Left ventricle myocardium inferior (tissue), 1 donor: ENCODE results near the gene YES1. TPM values are rescaled to one million over a fixed set of nuclear protein-coding genes. Genes with fewer than 3 reads are reported as not detected.
A peak's percentile ranks its signal among the peaks of the same experiment; 100 is the strongest.

ENCODE experiments used
- DNase-seq: peaks from one replicate; pipeline ENCODE4 v3.0.0-alpha.2; 2020
- H3K27ac ChIP-seq: fragments of 200-600 bp; replicated peaks from 2 replicates; pipeline ENCODE4 v1.8.0; 2021
- H3K27me3 ChIP-seq: fragments of 200-600 bp; 2 replicates; pipeline ENCODE4 v1.8.0; 2021; ENCODE audit warnings: low read depth
- H3K36me3 ChIP-seq: fragments of 200-600 bp; 2 replicates; pipeline ENCODE4 v1.8.0; 2021
- H3K4me1 ChIP-seq: fragments of 200-600 bp; 2 replicates; pipeline ENCODE4 v1.8.0; 2021
- H3K4me3 ChIP-seq: fragments of 200-600 bp; 2 replicates; pipeline ENCODE4 v1.8.0; 2021; ENCODE audit warnings: mild to moderate bottlenecking, moderate library complexity
- H3K9me3 ChIP-seq: fragments of 200-600 bp; replicated peaks from 2 replicates; pipeline ENCODE4 v1.8.0; 2021
- intact Hi-C: fragments of 100-400 bp; cut with micrococcal nuclease; formaldehyde crosslinking; loops from one replicate; pipeline ENCODE4 v1.11.0; 2022
- total RNA-seq: library from RNA; stranded (reverse); fragmentation: NEBNext Ultra II Directional; extraction: Animal tissue kit (Norgen Biotek cat#: 25700); gene quantifications from one replicate; pipeline ENCODE4 v1.2.1, GENCODE V29; 2021
- TF ChIP-seq, protein P1 (sequence below): fragments of 200-600 bp; IDR thresholded peaks from 2 replicates; pipeline ENCODE4 v1.8.0; 2021; ENCODE audit warnings: antibody characterized with exemption, mild to moderate bottlenecking, borderline replicate concordance
- donor health status: DM: no; HTN: yes; CAD: no; lungs with severe emphysema.

YES1 gene
- total RNA-seq, 1 donor from 2014 or later = 21.7 TPM

DNA sequence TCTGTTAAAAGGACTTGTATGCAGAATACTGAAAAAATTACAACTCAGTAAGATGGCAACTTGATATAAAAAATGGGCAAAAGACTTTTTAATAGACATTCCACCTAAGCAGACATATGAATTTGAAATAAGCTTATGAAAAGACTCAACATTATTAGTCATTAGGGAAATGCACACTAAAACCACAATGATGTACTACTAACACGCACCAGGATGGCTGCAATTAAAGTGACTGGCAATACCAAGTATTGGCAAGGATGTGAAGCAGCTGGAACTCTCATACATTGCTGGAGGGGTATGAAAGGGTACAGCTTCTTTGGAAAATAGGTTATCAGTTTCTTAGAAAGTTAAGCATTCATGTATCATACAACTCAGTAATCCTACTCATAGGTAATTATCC, 96.4 kb downstream of the YES1 start:
- Histone ChIP-seq H3K4me1 (peaks cover 17% of the 10 kb centered on the region), H3K4me3 (no peak overlapping the region), H3K27ac (no peak overlapping the region), H3K27me3 (no peaks in the 10 kb centered on the region), H3K9me3 (peaks cover 26% of the 10 kb centered on the region), H3K36me3 (no peaks in the 10 kb centered on the region)
- intact Hi-C loops = no loop called here
- TF ChIP-seq, protein P1, sequence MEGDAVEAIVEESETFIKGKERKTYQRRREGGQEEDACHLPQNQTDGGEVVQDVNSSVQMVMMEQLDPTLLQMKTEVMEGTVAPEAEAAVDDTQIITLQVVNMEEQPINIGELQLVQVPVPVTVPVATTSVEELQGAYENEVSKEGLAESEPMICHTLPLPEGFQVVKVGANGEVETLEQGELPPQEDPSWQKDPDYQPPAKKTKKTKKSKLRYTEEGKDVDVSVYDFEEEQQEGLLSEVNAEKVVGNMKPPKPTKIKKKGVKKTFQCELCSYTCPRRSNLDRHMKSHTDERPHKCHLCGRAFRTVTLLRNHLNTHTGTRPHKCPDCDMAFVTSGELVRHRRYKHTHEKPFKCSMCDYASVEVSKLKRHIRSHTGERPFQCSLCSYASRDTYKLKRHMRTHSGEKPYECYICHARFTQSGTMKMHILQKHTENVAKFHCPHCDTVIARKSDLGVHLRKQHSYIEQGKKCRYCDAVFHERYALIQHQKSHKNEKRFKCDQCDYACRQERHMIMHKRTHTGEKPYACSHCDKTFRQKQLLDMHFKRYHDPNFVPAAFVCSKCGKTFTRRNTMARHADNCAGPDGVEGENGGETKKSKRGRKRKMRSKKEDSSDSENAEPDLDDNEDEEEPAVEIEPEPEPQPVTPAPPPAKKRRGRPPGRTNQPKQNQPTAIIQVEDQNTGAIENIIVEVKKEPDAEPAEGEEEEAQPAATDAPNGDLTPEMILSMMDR = no peak
- DNase-seq = no peak

DNA sequence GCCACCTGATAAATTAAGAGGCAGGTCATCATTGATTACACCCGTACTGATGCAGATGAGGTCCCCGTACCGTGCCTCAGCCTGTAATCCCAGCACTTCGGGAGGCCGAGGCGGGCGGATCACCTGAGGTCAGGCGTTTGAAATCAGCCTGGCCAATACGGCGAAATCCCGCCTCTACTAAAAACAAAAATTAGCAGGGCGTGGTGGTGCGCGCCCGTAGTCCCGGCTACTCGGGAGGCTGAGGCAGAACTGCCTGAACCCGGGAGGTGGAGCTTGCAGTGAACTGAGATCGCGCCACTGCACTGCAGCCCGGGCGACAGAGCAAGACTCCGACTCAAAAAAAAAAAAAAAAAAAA, 98.9 kb downstream of the YES1 start:
- Histone ChIP-seq H3K27ac (peak overlapping the region; percentile 86), H3K9me3 (peaks cover 26% of the 10 kb centered on the region), H3K36me3 (no peaks in the 10 kb centered on the region), H3K27me3 (no peaks in the 10 kb centered on the region), H3K4me1 (peaks cover 34% of the 10 kb centered on the region), H3K4me3 (peak overlapping the region; percentile 75)
- TF ChIP-seq, protein P1 = no peak
- intact Hi-C loops = no loop called here
- DNase-seq = no peak

DNA sequence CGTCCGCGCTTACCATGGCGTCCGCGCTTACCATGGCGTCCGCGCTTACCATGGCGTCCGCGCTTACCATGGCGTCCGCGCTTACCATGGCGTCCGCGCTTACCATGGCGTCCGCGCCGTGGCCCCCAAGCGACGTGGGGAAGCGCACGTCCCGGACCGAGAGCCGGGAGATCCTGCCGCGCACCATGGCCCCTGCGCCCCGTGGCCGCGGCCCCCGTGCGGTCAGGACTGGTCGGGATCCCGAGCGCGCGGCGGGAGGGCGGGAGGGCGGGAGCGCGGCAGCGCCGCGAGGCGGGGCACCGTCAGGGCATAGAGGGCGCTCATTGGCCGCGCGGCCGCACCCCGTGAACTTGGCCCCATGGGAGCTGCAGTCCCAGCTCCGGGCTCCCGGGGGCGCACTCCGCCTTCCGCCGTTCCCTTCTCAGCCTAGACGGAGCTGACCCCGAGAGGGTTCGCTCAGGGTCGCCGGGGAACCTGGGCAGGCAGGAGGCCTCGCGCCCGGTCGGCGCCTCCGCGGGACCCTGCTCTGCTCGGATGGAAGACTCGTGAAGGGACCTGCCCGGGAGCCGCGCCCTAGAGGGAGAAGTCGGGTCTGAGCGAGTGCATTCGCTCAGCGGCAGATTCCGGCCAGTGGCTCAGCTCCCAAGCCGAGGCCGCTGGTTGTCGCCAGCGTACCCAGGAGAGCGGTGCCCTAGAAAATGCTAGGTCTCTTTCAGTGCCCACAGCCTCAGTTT, 99.5 kb downstream of the YES1 start, which contains the start of gene ENOSF1:
Gene ENOSF1, minus strand, starts transcription at position 230 of the 734 bp plus-strand sequence. Its CDS starts 43 bp downstream, at position 187.
- TF ChIP-seq, protein P1 = peak; percentile 85
- DNase-seq = peak; percentile 83

DNA sequence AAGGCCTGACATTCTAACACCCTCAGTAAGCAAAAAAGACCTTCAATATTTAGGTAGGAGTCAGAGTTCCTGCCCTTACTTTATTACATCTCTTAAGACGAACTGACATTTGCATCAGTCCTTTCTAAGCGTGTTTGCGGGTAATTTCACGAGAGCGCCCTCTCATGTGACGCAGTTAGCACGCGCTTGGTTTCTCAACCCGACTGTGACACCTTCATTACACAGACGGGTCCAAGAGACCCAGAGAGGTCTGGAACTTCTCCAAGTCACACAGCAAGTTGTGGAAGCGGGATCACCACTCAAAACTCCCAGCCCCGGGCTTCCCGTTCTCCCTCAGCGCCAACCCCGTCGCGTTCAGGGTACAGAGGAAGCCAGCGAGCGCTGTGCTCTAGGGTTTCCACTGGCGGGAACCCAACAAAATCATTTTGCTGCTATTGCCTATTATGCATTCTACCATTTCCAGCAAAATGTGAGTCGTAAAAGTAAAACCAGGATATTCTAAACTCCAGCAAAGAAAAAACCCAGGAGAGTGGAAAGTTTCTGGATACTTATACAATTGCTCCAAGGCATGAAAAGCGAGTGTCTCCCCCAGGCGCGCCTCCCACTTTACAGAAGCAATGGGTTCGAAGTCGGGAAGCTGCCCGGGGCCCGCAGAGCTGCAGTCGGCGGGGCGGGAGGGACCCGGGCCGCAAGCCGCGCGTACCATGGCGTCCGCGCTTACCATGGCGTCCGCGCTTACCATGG, 100.2 kb downstream of the YES1 start:
- peak; percentile 52 for DNase-seq
- Histone ChIP-seq H3K4me1 (peaks cover 34% of the 10 kb centered on the region), H3K27ac (peak overlapping the region; percentile 86), H3K4me3 (peak overlapping the region; percentile 75), H3K27me3 (no peaks in the 10 kb centered on the region), H3K9me3 (peaks cover 26% of the 10 kb centered on the region), H3K36me3 (no peaks in the 10 kb centered on the region)
- intact Hi-C loops = no loop called here
- TF ChIP-seq, protein P1 = no peak

More for the DNA sequence above, 99.5 kb downstream of the YES1 start, which contains the start of gene ENOSF1:
- peaks cover 34% of the 10 kb centered on the region for H3K4me1 ChIP-seq
- H3K27ac ChIP-seq = peak within 1 kb of the TSS; percentile 86
- H3K27me3 ChIP-seq = no peaks in the 10 kb centered on the region
- H3K4me3 ChIP-seq = peak within 1 kb of the TSS; percentile 75
- H3K36me3 ChIP-seq = no peaks in the 10 kb centered on the region
- intact Hi-C loops = no loop called here
- H3K9me3 ChIP-seq = peaks cover 26% of the 10 kb centered on the region

DNA sequence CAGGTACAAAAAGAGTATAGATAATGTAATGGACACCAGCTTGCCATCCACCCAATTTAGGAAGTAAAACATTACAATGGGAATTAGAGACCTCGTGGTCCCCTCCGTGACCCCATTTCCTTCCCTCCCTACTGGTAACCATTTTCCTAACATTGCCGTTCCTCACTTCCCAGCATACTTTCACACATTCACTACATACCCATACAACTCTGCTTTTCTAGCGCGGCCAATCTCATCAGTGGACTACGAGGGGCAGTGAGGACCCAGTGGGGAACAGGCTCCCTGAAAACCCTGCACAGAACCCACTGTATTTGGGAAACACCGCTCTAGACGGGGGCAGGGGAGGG, 100.8 kb downstream of the YES1 start:
- intact Hi-C loops = no loop called here
- no peaks in the 10 kb centered on the region for H3K36me3 ChIP-seq
- TF ChIP-seq, protein P1 = no peak
- H3K27me3 ChIP-seq = no peaks in the 10 kb centered on the region
- peak overlapping the region; percentile 75 for H3K4me3 ChIP-seq
- peaks cover 34% of the 10 kb centered on the region for H3K4me1 ChIP-seq
- peaks cover 26% of the 10 kb centered on the region for H3K9me3 ChIP-seq
- DNase-seq = no peak
- peak overlapping the region; percentile 86 for H3K27ac ChIP-seq
